MM.1S (cell line): ENCODE results near the gene PRKAG2.

Source experiments
- DNase-seq: peaks from one replicate; pipeline ENCODE4 v3.0.0-alpha.2; 2015
- H2AFZ ChIP-seq: fragments of 300-600 bp; sonication (generic); 2 replicates; pipeline ENCODE4 v1.6.0; 2016; ENCODE audit warnings: antibody characterized with exemption, low read length
- H3F3A ChIP-seq: fragments of 300-600 bp; sonication (generic); 2 replicates; pipeline ENCODE4 v1.6.1; 2016; ENCODE audit warnings: mild to moderate bottlenecking, antibody characterized with exemption, low read length, moderate library complexity, mixed read lengths; ENCODE audit not compliant: insufficient read depth
- H3K27ac ChIP-seq: fragments of 300-600 bp; sonication (generic); 2 replicates; pipeline ENCODE4 v1.5.1; 2016; ENCODE audit warnings: mild to moderate bottlenecking, low read length
- H3K27me3 ChIP-seq: fragments of 300-600 bp; sonication (generic); replicated peaks from 2 replicates; pipeline ENCODE4 v1.6.0; 2016; ENCODE audit warnings: low read length; ENCODE audit not compliant: insufficient read depth
- H3K36me3 ChIP-seq: fragments of 300-600 bp; sonication (generic); replicated peaks from 2 replicates; pipeline ENCODE4 v1.6.1; 2016; ENCODE audit warnings: mild to moderate bottlenecking, low read length, mixed read lengths; ENCODE audit not compliant: insufficient read depth
- H3K4me1 ChIP-seq: fragments of 300-600 bp; sonication (generic); 2 replicates; pipeline ENCODE4 v1.6.1; 2016; ENCODE audit warnings: low read length, mixed read lengths
- H3K4me2 ChIP-seq: fragments of 300-600 bp; sonication (generic); 2 replicates; pipeline ENCODE4 v1.6.0; 2016; ENCODE audit warnings: low read depth, low read length
- H3K4me3 ChIP-seq: fragments of 300-600 bp; sonication (generic); 2 replicates; pipeline ENCODE4 v1.5.1; 2016; ENCODE audit warnings: low read length, mixed read lengths
- H3K79me2 ChIP-seq: fragments of 300-600 bp; sonication (generic); 2 replicates; pipeline ENCODE4 v1.6.1; 2016; ENCODE audit warnings: mixed run types, low read length, mixed read lengths
- H3K9ac ChIP-seq: fragments of 300-600 bp; sonication (generic); 2 replicates; pipeline ENCODE4 v1.6.1; 2016; ENCODE audit warnings: low read length, mixed read lengths
- H3K9me2 ChIP-seq: fragments of 300-600 bp; sonication (generic); replicated peaks from 2 replicates; pipeline ENCODE4 v1.6.1; 2016; ENCODE audit warnings: mild to moderate bottlenecking, low read length, mixed read lengths; ENCODE audit not compliant: insufficient read depth
- H3K9me3 ChIP-seq: fragments of 300-600 bp; sonication (generic); replicated peaks from 2 replicates; pipeline ENCODE4 v1.6.1; 2016; ENCODE audit warnings: mild to moderate bottlenecking, low read length, mixed read lengths; ENCODE audit not compliant: insufficient read depth
- H4K20me1 ChIP-seq: fragments of 300-600 bp; sonication (generic); 2 replicates; pipeline ENCODE4 v1.6.1; 2016; ENCODE audit warnings: mild to moderate bottlenecking, low read length, moderate library complexity, mixed read lengths; ENCODE audit not compliant: insufficient read depth
- EZH2 ChIP-seq: fragments of 300-600 bp; sonication (generic); optimal IDR thresholded peaks from 2 replicates; pipeline ENCODE3; 2017; ENCODE audit warnings: low read depth, mild to moderate bottlenecking, antibody characterized with exemption, low read length, mixed read lengths
- EZH2phosphoT487 ChIP-seq: fragments of 300-600 bp; sonication (generic); IDR thresholded peaks from 2 replicates; pipeline ENCODE4 v1.6.1; 2018; ENCODE audit warnings: antibody characterized with exemption, low read length
- TF ChIP-seq, protein P1 (sequence below): fragments of 300-600 bp; sonication (generic); IDR thresholded peaks from 2 replicates; pipeline ENCODE4 v1.5.1; 2016; ENCODE audit warnings: antibody characterized with exemption, low read length, mixed read lengths

The PRKAG2 gene

DNA sequence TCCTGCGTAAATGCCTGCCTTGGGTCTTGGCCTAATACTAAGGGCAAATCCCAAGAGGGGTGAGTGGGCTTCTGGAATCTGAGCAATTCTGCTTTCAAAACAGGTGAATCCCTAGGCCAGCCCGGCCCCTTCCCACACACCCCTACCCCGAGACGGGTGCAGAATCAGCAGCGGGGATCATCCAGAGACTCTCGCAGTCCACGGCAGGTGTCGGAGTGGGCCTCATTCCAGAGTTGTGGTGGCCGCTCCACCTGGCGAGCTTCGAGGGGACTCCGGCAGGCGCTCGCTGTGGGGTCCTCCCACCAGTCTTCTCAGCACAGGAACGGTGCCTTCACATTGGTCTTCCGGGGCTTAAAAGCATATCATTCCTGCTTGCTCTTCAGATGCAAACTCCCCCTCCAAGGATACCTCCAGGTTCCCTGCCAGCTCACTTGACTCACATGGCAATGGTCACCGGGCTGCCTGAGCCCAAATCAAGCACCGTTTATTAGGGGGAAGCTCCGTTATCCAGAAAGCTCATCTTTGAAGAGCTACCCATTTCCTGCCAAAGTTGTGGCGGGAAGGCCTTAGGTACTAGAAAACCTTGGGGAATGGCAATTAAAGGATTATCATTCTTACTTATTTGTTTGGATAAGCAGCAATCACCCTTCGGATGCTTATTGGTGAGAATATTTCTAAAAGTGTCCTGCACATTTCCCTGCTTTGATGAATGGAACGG lies 67.6 kb downstream of the PRKAG2 start:
- Histone ChIP-seq H3K27me3 (peaks cover 73% of the 10 kb centered on the region), H3K9me3 (no peaks in the 10 kb centered on the region)

DNA sequence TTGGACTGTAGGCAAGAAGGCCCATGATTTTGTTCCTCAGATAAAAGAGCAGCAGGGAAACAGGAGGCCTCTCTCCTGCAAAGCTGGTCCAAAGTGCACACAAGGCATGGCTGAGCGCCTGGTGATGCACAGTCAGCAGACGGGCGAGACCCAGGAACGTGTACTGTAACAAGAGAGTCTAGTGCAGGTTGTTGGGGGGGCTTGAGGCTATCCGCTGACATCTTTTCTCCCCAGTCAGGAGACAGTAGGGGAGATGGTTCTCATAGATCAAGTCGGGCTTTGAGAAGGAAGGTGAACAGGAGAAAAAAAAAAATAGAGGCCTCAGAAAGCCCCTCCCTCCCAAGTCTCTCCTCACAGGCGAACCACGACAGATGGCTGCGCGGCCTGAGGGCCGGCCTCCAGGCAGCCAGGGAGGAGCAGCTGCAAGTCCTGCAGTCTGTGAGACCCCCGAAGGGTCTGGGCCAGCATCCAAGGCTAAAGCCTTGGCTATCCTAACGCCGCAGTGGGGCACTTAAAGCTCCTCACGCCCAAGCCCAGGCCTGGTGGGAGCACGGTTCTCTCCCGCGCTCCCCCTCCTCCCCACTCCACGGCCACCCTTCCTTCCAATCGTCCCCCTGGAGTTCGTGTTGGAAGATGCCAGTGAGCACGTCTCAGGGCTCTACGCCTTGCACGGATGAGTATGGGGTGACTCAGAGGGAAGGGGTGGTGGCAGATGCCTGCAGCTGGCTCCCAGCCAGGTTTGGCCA lies 68.3 kb downstream of the PRKAG2 start:
- H3K79me2 ChIP-seq, result no peaks in the 10 kb centered on the region
- H3K4me2 ChIP-seq, result no peak overlapping the region
- no peak overlapping the region for H3K27ac ChIP-seq
- no peak overlapping the region for H2AFZ ChIP-seq
- H3K27me3 ChIP-seq, result peaks cover 71% of the 10 kb centered on the region
- no peak for DNase-seq
- no peaks in the 10 kb centered on the region for H3K9me2 ChIP-seq
- no peak overlapping the region for H3K4me3 ChIP-seq
- no peaks in the 10 kb centered on the region for H3K36me3 ChIP-seq
- TF ChIP-seq, protein P1, sequence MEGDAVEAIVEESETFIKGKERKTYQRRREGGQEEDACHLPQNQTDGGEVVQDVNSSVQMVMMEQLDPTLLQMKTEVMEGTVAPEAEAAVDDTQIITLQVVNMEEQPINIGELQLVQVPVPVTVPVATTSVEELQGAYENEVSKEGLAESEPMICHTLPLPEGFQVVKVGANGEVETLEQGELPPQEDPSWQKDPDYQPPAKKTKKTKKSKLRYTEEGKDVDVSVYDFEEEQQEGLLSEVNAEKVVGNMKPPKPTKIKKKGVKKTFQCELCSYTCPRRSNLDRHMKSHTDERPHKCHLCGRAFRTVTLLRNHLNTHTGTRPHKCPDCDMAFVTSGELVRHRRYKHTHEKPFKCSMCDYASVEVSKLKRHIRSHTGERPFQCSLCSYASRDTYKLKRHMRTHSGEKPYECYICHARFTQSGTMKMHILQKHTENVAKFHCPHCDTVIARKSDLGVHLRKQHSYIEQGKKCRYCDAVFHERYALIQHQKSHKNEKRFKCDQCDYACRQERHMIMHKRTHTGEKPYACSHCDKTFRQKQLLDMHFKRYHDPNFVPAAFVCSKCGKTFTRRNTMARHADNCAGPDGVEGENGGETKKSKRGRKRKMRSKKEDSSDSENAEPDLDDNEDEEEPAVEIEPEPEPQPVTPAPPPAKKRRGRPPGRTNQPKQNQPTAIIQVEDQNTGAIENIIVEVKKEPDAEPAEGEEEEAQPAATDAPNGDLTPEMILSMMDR, result no peak
- TF ChIP-seq EZH2phosphoT487 (no peak), EZH2 (no peak)
- no peak overlapping the region for H3K9ac ChIP-seq
- H3F3A ChIP-seq, result no peaks in the 10 kb centered on the region
- H3K9me3 ChIP-seq, result no peaks in the 10 kb centered on the region
- no peaks in the 10 kb centered on the region for H4K20me1 ChIP-seq
- H3K4me1 ChIP-seq, result no peaks in the 10 kb centered on the region

More for the DNA sequence above, 67.6 kb downstream of the PRKAG2 start:
- no peak overlapping the region for H3K9ac ChIP-seq
- no peaks in the 10 kb centered on the region for H3K4me1 ChIP-seq
- DNase-seq, result no peak
- TF ChIP-seq, protein P1, result no peak
- TF ChIP-seq EZH2phosphoT487 (no peak), EZH2 (no peak)
- H3K9me2 ChIP-seq, result no peaks in the 10 kb centered on the region
- H2AFZ ChIP-seq, result no peak overlapping the region
- H4K20me1 ChIP-seq, result no peaks in the 10 kb centered on the region
- no peak overlapping the region for H3K27ac ChIP-seq
- H3K4me3 ChIP-seq, result no peak overlapping the region
- no peak overlapping the region for H3K4me2 ChIP-seq
- H3K36me3 ChIP-seq, result no peaks in the 10 kb centered on the region
- H3K79me2 ChIP-seq, result no peaks in the 10 kb centered on the region
- no peaks in the 10 kb centered on the region for H3F3A ChIP-seq

DNA sequence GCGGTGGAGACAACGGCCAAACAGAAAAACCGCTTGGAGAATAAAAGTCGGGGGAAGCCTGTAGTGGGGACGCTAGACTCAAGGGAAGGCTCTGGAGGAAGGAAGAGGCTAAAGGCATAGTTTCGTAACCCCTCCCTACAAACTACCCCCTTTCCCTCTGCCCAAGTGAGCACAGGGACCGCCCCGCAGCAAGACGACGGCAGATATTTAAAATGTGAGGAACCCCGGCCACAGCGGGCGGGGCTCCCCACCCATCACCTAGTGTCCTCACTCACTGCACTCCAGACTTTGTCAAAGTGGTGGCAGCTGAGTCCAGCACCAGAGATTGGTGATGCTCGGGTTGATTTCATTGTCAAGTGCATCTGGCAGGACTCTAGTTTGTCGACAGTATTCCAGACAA lies 69.1 kb downstream of the PRKAG2 start:
- Histone ChIP-seq H3K79me2 (no peaks in the 10 kb centered on the region), H2AFZ (no peak overlapping the region), H3K36me3 (no peaks in the 10 kb centered on the region), H3K4me2 (no peak overlapping the region), H4K20me1 (no peaks in the 10 kb centered on the region), H3K4me3 (no peak overlapping the region), H3K4me1 (no peaks in the 10 kb centered on the region), H3K9me2 (no peaks in the 10 kb centered on the region), H3K27ac (no peak overlapping the region), H3K9ac (no peak overlapping the region), H3K27me3 (peaks cover 73% of the 10 kb centered on the region), H3K9me3 (no peaks in the 10 kb centered on the region), H3F3A (no peaks in the 10 kb centered on the region)
- no peak for DNase-seq
- TF ChIP-seq EZH2 (no peak), EZH2phosphoT487 (no peak)
